ENCODE results near the gene BIRC3.

BIRC3 gene

DNA sequence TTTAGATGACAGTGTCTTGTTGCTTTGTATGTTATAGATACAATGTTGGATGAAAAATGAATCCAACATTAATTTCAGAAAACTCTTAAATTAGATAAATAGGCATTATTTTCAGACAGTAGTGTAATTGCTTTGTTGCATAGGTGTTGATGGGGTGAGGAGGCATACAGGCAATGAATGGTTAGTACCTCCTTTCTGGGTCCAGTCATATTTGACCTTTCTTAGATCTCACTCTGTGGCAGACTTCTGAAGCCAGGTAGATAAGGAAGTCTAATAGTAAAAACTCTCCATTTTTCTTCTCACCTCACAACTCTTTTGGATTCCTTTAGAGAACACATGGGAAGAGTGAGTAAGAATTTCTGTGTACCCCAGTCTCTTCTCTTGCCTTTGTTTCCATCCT is 61.5 kb downstream of the BIRC3 start:
- DNase-seq: no peak

DNA sequence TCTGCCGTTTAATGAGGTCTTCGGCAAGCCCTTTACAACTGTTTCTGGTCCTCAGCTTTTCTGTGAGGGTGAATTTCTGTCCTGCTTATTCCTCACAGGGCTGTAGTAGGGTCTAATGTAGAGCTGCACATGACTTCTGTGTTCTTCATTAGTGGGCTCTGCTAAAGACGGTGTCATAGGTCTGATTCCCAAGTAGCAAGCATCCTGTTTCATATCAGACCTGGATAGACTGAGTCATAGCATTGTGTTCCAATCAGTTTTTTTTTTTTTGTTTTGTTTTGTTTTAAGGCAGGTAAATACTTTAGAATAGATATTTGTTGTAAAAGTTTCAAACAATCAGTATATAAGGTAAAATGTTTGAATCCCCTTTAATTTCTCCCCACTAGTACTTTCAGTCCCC is 65.1 kb downstream of the BIRC3 start:
- DNase-seq: no peak

DNA sequence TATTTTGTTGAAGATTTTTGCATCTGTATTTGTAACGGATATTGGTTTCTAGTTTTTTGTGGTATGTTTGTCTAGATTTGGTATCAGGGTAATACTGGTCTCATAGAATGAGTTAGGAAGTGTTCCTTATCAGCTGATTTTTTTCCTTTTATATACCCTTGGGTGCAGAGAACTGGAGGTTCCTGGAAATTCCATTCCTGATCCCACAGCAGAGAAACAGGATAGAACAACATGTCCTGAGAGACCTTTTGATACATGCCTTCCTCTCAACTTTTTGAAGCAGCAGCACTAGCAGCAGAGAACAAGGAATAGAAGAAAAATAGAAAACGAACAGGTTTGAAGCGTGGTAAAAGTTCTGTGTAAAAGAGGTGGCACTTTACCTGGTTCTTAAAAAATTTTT is 66.6 kb downstream of the BIRC3 start:
- DNase-seq: no peak

DNA sequence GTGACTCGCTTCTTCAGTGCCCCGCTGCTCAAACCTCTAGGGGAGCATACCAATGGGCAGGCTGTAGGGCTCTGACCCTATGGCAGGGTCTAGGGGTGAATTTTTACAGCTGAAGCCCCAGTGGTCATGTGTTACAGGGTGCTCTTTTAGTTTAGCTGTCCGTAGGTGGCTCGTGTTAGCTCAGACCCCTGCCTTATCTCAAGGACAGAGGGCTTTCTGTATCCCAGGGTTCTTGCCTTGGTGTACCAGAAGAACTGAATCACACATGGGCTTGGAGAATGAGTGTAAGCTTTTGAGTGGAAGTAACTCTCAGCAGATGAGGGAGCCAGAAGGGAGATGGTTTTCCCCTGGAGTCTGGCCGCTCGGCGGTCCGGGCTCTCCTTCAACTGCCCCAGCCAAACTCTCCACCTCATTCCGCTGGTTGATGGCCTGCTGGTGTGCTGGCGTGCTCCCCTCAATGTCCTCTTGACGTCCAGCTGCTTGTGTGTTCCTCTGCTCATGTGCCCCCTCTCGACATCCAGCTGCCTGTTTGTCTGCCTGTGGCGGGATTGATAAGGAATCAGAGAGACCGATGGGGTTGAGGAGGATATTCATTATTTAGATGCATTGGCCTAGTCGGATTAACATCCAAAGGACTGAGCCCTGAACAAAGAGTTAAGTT is 67.3 kb downstream of the BIRC3 start:
- no peak for DNase-seq

DNA sequence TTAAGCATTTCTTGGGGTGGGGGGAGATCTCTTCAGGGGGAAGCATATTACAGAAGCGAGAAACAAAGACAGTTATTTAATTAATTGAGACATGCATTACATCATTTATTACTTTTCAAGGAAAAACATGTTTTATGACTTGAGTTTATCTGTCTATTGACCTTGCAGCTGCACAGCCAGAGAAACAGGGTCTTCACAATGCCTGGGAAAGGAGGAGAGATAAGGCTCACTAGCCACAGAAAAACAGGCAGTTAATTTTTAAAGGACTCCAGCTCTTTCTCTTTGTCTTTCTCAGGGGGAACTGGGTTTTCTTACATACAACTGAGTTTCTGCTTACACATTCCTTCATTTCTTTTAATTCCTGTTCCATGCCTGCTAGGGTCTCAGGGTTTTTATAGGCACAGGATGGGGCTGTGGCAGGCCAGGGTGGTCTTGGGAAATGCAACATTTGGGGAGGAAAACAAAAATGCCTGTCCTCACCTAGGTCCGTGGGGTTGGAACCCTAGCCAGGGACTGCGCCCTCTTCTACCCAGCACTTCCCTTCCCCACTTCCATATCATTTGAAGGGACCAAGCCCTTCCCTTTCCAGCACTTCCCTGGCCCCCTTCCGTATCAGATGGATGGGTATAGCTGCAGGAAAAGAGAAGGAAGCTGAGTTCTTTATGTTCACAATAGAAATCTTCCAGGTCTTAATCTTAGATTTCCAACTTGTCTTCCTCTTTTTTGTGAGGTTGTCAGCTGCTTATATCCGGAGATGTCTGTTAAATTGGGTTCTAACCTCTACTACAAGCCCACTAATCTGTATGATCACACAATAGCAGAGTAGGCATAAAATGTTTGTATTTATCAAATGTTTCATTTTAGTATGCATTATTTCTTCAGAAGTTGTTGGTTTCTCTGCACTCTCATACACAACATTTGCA is 68.1 kb downstream of the BIRC3 start:
- no peak for DNase-seq

DNA sequence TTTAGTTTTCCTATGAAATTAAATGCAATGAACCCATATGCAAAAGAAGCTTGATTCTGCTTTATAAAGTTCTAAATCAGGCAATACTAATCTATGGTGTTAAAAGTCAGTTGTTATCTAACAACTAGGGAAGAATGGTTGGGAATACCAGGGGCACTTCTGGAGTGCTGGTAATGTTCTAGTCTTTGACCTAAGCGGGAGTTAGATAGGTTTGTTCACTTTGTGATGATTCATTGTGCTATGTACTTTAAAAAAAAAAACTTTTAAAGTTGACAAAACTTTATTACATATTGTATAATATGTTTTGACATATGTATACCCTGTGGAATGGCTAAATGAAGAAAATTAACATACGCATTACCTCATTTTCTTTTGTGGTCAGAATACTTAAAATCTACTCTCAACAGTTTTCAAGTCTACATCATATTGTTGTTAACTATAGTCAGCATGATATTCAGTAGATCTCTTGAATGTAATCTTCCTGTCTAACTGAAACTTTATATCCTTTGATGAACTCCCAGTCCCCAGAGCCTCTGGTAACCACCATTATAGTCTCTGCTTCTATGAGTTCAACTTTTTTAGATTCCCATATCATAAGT is 69.0 kb downstream of the BIRC3 start:
- DNase-seq: no peak

DNA sequence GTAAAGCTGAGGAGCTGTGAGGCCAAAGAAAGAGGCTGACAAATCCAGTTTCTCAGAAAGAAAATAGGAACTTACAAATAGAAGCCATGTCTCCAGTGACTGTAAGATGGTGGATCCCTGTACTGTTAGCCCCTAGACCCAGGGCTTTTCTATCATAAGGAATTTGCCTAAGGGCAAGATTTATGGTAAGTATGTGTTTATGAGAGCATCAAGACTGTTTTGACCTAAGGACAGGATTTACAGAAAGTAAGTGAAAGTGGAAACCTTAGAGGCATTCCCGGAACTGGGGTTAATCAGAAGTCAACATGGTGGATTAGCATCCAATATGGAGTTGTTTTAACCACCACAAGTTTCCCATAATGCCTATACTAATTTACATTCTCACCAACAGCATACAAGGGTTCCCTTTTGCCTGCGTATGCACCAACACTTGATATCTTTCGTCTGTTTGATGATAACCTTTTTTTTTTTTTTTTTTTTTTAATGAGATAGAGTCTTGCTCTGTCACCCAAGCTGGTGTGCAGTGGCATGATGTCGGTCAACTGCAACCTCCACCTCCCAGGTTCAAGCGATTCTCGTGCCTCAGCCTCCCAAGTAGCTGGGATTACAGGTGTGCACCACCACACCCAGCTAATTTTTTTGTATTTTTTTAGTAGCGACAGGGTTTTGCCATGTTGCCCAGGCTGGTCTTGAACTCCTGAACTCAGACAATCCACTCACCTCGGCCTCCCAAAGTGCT is 69.9 kb downstream of the BIRC3 start:
- no peak for DNase-seq

Data from NCI-H1694 (cell line).